NCI-H2227 (cell line): ENCODE measurements around the gene CGREF1.
"Not testable (repeated sequence)": the region's sequence is repeated elsewhere in the genome, so short reads cannot be mapped to it uniquely, and the experiment has no call there.

Source experiments
- DNase-seq: peaks from one replicate; lab custom pipeline; 2025; ENCODE audit not compliant: unreplicated experiment; lab: John Stamatoyannopoulos, UW

CGREF1 gene

DNA sequence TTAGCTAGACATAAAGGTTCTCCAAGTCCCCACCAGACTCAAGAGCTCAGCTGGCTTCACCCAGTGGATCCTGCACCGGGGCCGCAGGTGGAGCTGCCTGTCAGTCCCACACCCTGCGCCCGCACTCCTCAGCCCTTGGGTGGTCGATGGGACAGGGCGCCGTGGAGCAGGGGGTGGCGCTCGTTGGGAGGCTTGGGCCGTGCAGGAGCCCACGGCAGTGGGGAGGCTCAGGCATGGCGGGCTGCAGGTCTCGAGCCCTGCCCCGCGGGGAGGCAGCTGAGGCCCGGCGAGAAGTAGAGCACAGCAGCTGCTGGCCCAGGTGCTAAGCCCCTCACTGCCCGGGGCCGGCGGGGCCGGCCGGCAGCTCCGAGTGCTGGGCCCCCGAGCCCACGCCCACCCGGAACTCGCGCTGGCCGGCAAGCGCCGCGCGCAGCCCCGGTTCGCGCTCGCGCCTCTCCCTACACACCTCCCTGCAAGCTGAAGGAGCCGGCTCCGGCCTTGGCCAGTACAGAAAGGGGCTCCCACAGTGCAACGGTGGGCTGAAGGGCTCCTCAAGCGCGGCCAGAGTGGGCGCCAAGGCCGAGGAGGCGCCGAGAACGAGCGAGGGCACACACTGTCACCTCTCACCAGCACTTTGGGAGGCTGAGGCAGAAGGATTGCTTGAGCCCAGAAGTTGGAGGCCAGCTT is 7.4 kb downstream of the CGREF1 start:
- DNase-seq, result not testable (repeated sequence)

DNA sequence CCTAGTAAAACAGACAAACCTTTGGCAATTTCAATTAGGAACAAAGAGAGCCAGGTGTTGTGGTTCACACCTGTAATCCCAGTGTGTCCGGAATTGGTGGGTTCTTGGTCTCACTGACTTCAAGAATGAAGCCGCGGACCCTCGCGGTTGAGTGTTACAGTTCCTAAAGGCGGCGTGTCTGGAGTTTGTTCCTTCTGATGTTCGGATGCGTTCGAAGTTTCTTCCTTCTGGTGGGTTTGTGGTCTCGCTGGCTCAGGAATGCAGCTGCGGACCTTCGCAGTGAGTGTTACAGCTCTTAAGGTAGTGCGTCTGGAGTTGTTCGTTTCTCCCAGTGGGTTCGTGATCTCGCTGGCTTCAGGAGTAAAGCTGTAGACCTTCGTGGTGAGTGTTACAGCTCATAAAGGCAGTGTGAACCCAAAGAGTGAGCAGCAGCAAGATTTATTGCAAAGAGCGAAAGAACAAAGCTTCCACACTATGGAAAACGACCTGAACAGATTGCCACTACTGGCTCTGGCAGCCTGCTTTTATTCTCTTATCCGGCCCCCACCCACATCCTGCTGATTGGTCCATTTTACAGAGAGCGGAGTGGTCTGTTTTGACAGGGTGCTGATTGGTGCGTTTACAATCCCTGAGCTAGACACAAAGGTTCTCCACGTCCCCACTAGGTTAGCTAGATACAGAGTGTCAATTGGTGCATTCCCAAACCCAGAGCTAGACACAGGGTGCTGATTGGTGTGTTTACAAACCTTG is 8.2 kb downstream of the CGREF1 start:
- DNase-seq, result not testable (repeated sequence)

DNA sequence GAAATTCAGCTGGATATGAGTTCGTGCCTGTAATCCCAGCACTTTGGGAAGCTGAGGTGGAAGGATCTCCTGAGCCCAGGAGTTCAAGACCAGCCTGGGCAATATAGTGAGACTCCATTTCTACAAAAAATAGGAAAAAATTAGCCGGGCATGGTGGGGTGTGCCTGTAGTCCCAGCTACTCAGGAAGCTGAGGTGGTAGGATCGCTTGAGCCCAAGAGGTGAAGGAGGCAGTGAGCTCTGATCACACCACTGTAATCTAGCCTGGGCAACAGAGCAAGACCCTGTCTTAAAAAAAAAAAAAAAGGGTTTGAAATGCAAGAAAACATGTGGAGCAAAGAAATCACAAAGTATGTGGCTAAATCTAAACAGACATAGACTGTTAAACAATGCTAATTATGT is 9.8 kb downstream of the CGREF1 start:
- DNase-seq, result no peak

DNA sequence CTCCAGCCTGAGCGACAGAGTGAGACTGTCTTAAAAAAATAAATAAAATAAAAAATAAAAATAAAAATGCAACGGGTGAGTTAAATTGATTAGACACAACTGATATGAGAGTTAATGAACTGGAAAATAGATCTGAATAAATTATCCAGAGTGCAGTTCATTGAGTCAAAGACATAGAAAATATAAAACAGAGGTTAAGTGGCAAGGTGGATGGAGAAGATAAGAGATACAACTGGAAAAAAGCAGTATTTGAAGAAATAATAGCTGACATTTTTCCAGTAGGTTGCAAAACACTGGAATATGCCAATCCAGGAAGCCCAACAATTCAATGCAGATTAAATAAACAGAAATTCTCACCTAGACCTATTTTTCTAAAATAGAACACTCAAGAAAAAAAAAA is 10.7 kb downstream of the CGREF1 start:
- no peak for DNase-seq

DNA sequence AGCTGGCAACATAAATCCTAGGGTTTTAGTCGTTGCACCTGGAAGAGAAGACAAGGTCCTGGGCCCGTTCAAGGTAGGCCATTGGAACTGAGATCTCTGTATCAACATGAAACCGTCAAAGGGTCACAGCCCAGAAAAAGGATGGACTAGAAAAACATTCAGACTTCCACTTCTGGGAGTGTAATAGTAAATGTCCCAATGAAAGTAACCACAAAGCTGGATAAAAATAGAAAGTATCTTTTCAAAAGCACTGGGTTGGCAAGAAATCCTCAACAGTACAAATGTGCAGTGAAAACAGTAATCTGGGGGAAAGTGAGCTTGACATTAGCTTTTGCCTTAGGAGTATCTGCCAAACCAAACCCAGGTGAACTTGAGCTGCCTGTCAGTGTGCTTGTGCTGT is 12.9 kb downstream of the CGREF1 start:
- DNase-seq, result no peak

DNA sequence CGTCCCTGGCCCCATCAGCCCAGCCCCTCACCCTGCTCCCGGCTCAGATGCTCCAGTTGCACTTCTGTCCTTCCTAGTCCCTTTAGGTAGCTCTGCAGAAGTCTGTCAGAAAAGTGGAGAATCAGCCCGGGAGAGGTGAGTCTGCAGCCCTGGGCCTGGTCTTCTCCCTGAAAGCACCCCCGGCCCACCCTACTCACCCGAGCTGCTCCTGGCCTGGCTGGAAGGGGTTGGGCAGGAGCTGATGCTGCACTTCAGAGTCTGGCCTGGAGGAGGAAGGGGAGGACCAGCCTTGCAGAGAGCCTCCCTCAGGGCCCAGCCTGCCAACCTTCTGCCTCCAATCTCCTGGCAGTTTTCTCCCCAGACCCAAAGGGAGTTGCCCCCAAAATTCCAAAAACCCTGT is 16.6 kb downstream of the CGREF1 start:
- DNase-seq, result no peak

DNA sequence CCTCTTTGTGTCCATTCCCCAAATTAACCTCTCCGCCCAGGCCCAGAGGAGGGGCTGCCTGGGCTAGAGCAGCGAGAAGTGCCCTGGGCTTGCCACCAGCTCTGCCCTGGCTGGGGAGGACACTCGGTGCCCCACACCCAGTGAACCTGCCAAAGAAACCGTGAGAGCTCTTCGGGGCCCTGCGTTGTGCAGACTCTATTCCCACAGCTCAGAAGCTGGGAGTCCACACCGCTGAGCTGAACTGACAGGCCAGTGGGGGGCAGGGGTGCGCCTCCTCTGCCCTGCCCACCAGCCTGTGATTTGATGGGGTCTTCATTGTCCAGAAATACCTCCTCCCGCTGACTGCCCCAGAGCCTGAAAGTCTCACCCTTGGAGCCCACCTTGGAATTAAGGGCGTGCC is 18.9 kb downstream of the CGREF1 start:
- DNase-seq, result no peak

DNA sequence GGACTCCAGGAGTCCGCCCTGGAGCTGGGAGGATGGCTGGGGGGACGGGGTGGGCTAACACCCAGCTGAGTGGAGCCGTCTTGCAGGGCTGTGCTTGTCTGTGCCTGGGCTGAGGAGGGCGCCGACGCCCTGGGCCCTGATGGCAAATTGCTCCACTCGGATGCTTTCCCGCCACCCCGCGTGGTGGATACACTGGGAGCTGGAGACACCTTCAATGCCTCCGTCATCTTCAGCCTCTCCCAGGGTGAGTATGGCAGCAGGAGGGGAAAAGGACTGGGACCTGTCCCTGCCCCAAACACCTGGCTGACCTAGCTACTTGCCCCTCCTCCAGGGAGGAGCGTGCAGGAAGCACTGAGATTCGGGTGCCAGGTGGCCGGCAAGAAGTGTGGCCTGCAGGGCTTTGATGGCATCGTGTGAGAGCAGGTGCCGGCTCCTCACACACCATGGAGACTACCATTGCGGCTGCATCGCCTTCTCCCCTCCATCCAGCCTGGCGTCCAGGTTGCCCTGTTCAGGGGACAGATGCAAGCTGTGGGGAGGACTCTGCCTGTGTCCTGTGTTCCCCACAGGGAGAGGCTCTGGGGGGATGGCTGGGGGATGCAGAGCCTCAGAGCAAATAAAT is 19.5 kb downstream of the CGREF1 start:
- no peak for DNase-seq

DNA sequence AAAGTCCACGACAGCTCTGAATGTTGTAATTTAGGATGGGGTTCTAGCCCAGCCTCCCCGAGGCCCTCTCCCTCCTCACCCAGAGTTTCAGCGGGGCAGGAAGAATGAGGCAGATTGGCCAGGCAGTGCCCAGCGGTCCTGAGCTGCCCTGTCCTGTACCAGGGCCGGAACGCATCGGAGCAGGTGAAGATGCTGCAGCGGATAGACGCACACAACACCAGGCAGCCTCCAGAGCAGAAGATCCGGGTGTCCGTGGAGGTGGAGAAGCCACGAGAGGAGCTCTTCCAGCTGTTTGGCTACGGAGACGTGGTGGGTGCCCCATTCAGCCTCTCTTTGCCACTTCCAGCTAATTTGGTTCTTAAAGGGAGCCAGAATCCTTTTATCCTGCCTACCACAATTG is 21.6 kb downstream of the CGREF1 start:
- no peak for DNase-seq

DNA sequence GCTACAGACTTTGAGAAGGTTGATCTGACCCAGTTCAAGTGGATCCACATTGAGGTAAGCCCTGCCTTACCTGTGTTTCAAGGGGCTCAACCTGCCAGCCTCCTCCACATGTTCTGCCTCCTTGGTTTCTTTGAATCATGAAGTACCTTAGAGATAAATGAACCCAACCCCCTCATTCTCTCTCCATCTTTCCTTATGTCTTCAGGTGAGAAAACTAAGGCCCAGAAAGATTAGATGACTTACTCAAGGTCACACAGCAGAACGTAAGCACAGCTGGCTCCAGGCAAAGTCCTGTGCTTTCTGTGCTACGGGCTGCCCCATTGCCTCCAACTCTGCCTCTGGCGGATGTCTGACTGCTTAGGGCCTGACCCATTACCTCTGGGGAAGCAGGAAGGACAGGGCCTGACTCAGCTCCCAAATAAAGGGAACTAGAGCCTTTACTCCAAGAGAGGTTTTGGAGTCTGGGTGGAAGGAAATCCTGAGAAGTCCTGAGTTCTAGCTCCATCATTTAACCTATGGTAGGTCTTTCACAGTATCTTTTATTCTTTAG is 22.1 kb downstream of the CGREF1 start:
- DNase-seq, result no peak

DNA sequence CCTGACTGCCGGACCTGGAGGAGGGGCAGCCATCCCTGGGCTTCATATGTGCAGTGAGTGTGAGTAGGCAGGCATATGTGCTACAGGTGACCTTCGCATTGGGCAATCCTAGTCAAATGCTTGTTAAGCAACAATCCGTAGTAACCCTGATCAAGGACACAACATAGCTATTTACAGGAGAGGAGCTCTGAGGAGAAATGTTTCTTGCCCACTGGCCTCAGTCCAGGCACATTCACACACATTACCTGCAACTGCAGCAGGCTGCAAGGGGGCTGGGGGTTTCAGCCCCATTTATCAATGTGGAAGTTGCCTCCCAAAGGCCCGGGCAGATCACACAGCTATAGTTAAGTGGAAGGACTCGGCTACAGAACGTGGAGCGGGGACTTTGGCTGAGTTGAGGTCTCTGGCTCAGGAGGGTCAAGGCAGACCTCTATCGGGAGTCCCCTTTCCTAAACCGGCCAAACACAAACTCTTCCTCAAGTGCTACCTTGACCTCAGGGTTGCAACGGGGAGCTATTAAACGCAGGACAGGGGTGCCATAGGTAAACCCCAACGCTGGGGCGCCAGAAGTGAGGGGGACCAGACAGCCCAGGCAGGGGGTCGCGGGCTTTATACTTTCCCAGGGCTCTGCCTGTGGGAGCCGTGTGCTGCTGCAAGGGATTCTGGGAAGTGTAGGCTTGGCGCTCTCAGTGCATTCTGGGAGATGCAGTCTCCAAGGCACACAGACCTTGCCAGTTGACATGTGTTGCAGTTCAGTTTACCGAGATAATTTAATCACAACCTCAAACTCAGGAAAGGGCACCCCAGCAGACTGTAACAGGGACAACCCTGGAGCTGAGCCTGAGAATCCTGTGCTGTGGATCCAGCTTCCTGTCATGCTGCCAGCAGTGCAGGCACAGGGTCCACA is 22.9 kb downstream of the CGREF1 start:
- peak; percentile 76 for DNase-seq

DNA sequence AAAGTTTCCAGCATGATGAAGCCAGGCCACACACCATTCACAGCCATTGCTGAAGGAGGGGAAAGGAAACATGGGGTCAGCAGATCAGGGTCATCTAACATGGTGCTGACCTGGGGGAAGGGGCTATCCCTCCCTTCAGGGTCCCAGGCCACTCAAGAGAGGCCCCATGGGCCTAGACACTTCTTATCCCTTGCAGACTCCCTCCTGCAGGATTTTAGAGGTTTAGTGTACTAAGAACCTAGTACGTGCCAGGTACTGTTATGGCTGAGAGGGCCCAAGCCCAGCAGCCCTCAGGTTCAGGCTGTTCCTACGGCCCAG is 23.5 kb downstream of the CGREF1 start:
- DNase-seq, result no peak

DNA sequence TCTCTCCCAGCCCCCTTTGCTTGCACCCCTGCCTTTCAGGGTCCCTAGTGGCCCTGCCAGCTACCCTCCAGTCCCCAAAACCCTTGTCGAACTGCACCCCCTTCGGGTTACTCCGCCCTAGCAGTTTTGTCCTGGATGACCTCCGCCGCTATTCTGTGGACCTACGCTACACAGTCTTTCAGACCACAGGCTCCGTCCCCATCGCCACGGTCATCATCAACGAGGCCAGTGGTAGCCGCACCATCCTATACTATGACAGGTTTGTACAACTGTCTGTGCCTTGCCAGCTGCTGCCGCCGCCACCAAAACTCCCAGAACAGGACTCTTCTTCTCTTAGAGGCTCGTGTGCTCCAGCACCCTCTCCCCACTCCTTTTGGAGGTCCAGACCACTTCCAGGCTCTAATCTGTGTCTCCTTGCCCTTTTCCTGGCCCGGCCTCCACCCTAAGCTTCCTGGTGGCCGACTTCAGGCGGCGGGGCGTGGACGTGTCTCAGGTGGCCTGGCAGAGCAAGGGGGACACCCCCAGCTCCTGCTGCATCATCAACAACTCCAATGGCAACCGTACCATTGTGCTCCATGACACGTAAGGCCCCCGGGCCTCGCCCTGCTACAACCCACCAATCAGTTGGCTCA is 24.5 kb downstream of the CGREF1 start:
- no peak for DNase-seq

DNA sequence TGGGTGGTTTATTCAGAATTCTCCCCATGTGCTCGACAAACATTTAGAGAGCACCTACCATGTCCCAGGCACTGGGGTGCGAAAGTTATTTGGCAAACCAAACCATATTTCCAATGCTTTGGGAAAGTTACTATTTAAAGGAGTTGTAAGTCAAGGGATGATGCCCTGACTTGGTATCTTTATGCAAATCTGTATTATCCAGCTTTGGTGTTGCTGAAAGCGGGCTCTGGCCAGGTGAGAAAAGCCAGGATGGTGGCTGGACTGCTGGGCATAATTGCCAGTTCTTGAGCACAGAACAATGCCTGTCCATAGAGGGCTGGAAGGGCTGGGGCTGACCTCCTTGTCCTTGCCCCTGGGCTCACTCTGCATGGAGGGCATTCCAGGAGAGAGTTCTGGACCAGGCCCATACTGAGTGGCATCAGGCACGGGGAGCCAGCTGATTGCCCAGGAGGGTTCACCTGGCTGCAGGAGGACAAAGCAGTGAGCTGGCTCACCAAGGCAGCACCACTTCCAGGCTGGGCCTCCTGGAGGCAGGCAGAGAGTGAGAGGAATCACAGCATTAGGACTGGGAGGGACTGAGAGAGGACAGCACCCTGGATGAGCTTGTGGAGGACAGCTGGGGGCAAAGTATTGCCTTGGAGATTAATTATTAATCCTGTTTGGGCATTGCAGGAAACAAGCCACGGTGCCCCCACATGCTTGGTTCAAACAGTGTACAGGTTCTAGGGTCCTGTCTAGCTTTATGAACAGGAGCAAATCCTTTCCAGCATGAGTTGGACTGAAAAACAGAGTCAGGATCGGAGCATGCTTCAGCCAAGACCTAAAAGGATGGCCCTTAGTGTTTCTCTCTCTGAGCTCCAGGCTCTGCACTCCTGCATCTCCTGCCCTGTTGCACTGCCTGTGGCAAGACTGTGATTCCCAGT is 25.2 kb downstream of the CGREF1 start:
- DNase-seq, result no peak

DNA sequence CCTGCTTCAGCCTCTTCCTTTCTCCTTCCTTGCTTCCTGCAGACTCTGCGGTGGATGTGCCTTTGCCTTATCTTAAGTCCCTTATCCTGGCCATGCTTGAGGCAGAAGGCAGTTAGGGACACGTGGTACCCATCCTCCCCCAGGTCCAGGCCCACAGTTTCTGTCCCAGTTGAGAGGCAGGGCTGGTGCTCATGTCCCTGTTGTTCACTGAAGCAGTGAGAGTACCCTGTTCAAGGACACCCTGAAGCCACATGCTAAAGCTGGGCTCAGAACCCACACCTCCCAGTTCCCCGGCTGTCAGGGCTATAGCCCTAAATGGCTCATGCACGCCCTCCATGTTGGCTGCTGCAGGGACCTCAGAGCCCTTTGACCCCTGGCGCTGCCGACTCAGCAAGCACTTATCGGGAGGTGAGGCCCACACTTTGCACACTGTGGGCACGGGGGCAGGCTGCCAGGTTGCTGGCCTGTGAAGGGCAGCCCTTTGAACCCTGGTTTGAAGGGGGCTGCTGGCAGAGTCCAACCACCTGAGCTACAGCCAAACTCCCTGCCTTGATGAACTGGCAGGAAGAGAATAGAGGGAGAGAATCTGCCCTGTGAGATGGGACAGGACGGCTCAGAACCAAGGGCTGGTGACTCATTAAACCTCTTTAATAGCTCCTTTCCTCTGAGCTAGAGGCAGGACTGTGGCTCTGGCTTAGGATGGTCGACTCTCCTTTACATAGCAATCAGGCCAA is 26.1 kb downstream of the CGREF1 start:
- no peak for DNase-seq

DNA sequence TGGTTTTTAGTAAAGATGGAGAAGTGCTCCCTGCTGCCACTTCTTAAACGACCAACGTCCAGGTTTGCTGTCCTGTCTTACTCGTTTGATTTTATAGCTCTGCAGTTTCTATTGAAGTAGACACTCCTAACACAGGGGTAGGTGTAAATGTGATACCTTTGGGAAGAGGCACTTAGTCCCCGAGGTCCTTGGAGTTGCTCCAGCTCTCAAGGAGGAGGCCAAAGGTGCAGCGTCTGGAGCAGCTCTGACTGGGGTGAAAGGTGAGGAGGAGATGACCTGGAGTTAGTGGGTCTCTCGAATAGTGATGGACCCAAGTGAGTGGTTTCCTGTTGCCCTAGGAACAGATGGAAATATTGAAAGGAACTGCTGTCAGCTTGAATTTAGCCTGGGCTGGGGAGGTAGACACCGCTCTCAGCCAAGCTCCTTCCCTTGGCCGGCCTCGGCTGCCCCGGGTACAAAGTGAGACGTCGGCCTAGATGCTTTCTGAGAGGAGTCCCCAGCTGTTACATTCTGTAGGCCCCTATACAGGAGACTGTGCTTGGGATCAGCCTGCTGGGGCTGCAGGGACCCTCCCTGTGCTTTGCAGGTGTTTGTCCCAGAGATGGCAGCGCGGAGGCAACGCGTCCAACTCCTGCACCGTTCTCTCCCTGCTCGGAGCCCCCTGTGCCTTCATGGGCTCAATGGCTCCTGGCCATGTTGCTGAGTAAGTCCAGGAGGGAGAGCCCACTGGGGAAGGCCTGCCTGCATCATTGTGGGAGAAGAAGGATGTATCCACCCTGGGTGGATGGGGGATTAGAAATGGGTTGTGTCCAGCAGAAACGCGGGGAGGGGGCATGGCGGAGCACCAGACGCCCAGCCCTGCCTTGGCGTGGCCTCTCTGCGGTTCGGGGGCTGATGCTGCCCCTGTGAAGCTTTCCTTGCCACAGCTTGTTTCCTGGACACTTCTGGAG is 26.9 kb downstream of the CGREF1 start:
- no peak for DNase-seq

DNA sequence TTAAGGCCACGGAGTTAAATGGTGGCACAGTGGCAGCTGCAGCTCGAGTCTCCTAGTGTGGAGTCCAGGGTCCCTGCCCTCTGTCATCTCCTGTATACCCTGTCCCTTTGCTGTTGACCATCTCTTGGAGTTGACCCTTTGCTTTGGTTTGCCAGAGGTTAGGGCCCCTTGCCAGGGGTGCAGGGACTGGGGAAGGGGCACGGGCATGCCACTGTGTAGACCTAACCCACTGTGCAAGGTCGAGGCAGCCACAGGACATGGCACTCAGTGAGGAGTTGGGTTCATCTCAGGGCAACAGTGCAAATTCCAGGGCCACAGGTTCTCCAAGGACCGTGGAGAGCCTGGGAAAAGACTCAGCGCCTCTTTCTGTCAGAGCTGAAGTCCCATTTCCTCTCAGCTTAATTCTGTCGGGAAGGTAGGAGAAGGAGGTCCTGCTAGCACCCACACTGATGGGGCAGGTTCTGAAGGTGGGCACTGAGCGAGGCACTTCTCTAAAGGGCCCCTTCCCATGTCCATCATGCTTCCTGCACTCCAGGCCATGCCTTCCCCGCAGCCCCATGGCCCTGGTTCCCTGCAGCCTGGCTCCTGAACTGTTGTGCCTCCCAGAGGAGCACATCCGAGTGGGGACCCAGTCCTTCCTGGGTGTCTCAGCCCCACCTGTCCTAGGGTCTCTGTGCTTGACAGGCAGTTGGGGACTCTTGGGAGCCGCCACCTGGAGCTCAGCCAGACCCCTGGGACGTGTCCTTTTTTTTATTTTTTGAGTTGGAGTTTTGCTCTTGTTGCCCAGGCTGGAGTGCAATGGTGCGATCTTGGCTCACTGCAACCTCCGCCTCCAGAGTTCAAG is 29.6 kb downstream of the CGREF1 start:
- no peak for DNase-seq
